GM21576 (cell line): Measurements from ENCODE around the gene CCSER2.
"Not testable (repeated sequence)": the region's sequence is repeated elsewhere in the genome, so short reads cannot be mapped to it uniquely, and the experiment has no call there.

Experiments
- ATAC-seq: cut with Tn5 transposase; IDR thresholded peaks from one replicate; pipeline ENCODE4 v1.9.1; 2021; ENCODE audit warnings: mild to moderate bottlenecking, moderate library complexity; ENCODE audit not compliant: unreplicated experiment

The CCSER2 gene

GRCh38 chr10:84432891-84433290, 104.5 kb downstream of the CCSER2 start:
- no peak for ATAC-seq

GRCh38 chr10:84440781-84441180, 112.4 kb downstream of the CCSER2 start:
- no peak for ATAC-seq

GRCh38 chr10:84447701-84448400, 119.5 kb downstream of the CCSER2 start:
- no peak for ATAC-seq

- not testable (repeated sequence) for ATAC-seq
Measured at GRCh38 chr10:84449351-84449750, 121.0 kb downstream of the CCSER2 start.

- ATAC-seq = no peak
Measured at GRCh38 chr10:84452003-84452402, 123.6 kb downstream of the CCSER2 start.

- ATAC-seq = no peak
Measured at GRCh38 chr10:84453303-84453702, 124.9 kb downstream of the CCSER2 start.

- ATAC-seq = no peak
Measured at GRCh38 chr10:84456126-84456525, 127.7 kb downstream of the CCSER2 start.

GRCh38 chr10:84460520-84460919, 132.1 kb downstream of the CCSER2 start:
- no peak for ATAC-seq

- no peak for ATAC-seq
Measured at GRCh38 chr10:84469470-84469869, 141.1 kb downstream of the CCSER2 start.

GRCh38 chr10:84473136-84473535, 144.7 kb downstream of the CCSER2 start:
- ATAC-seq = no peak

- no peak for ATAC-seq
Measured at GRCh38 chr10:84477398-84478128, 149.2 kb downstream of the CCSER2 start.

GRCh38 chr10:84478151-84478550, 149.8 kb downstream of the CCSER2 start:
- ATAC-seq = no peak

- ATAC-seq = no peak
Measured at GRCh38 chr10:84478679-84479078, 150.3 kb downstream of the CCSER2 start.

GRCh38 chr10:84484541-84484940, 156.2 kb downstream of the CCSER2 start:
- ATAC-seq = no peak

- no peak for ATAC-seq
Measured at GRCh38 chr10:84493361-84493760, 165.0 kb downstream of the CCSER2 start.

GRCh38 chr10:84493951-84494848, 165.8 kb downstream of the CCSER2 start:
- ATAC-seq = no peak

GRCh38 chr10:84494849-84495180, 166.4 kb downstream of the CCSER2 start:
- ATAC-seq = no peak

- no peak for ATAC-seq
Measured at GRCh38 chr10:84497978-84498377, 169.6 kb downstream of the CCSER2 start.

GRCh38 chr10:84499039-84499438, 170.7 kb downstream of the CCSER2 start:
- not testable (repeated sequence) for ATAC-seq

GRCh38 chr10:84499846-84500245, 171.5 kb downstream of the CCSER2 start:
- ATAC-seq = no peak

- no peak for ATAC-seq
Measured at GRCh38 chr10:84510121-84510520, 181.7 kb downstream of the CCSER2 start.

- no peak for ATAC-seq
Measured at GRCh38 chr10:84511106-84511505, 182.7 kb downstream of the CCSER2 start.
